ENCODE results near the gene FAM13B.
"Not testable (repeated sequence)": the region's sequence is repeated elsewhere in the genome, so short reads cannot be mapped to it uniquely, and the experiment has no call there.

The FAM13B gene

GRCh38 chr5:138032572-138033385 is at the start of gene FAM13B:
TSS of gene FAM13B (minus strand) at chr5:138033079. CDS start at chr5:138019111, 13,968 bp downstream.
- no peak for DNase-seq

GRCh38 chr5:138082033-138082432 is 49.2 kb upstream of the FAM13B start:
- no peak for DNase-seq

- no peak for DNase-seq
Measured at GRCh38 chr5:138078006-138078643, 45.2 kb upstream of the FAM13B start.

- no peak for DNase-seq
Measured at GRCh38 chr5:138077064-138077696, 44.3 kb upstream of the FAM13B start.

- DNase-seq: not testable (repeated sequence)
Measured at GRCh38 chr5:138070026-138070425, 37.1 kb upstream of the FAM13B start.

GRCh38 chr5:138068742-138069600 is 36.1 kb upstream of the FAM13B start:
- peak; percentile 5 for DNase-seq

- no peak for DNase-seq
Measured at GRCh38 chr5:138067945-138068344, 35.1 kb upstream of the FAM13B start.

GRCh38 chr5:138065102-138065501 is 32.2 kb upstream of the FAM13B start:
- no peak for DNase-seq

- DNase-seq: no peak
Measured at GRCh38 chr5:138064526-138064925, 31.6 kb upstream of the FAM13B start.

GRCh38 chr5:138054847-138055558 is 22.1 kb upstream of the FAM13B start:
- DNase-seq: no peak

- DNase-seq: no peak
Measured at GRCh38 chr5:138054206-138054605, 21.3 kb upstream of the FAM13B start.

GRCh38 chr5:138053554-138053953 is 20.7 kb upstream of the FAM13B start:
- no peak for DNase-seq

GRCh38 chr5:138052718-138053117 is 19.8 kb upstream of the FAM13B start:
- DNase-seq: not testable (repeated sequence)

- no peak for DNase-seq
Measured at GRCh38 chr5:138051441-138052296, 18.8 kb upstream of the FAM13B start.

GRCh38 chr5:138045283-138045682 is 12.4 kb upstream of the FAM13B start:
- DNase-seq: not testable (repeated sequence)

- no peak for DNase-seq
Measured at GRCh38 chr5:138038826-138039225, 5.9 kb upstream of the FAM13B start.

GRCh38 chr5:138037907-138038633 is 5.2 kb upstream of the FAM13B start:
- DNase-seq: no peak

- no peak for DNase-seq
Measured at GRCh38 chr5:138037271-138037670, 4.4 kb upstream of the FAM13B start.

GRCh38 chr5:138035605-138036537 is 3.0 kb upstream of the FAM13B start:
- DNase-seq: peak; percentile 31

Data from KG1 (cell line).